UCSD-AML1 (cell line): Measurements from ENCODE around the gene GIMAP7.
"Not testable (repeated sequence)": the region's sequence is repeated elsewhere in the genome, so short reads cannot be mapped to it uniquely, and the experiment has no call there.

Experiments
- DNase-seq: peaks from one replicate; lab custom pipeline; 2025; ENCODE audit not compliant: unreplicated experiment; lab: John Stamatoyannopoulos, UW

GIMAP7 gene

DNA sequence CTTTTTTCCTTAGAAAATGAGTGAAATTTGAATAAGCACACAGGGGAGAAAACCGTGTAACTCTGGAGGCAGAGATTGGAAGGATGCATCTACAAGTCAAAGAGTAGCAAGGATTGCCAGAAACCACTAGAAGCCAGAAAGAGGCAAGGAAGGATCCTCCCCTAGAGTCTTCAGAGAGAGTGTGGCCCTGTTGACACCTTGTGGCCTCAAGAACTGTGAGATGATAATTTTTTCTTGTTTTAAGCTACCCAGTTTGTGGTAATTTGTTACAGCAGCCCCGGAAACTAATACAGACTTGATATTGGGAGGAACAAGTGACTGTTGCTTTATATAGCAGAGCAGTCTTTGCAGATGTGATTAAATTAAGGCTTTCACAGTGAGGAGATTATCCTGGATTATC lies 3.6 kb upstream of the GIMAP7 start:
- no peak for DNase-seq

DNA sequence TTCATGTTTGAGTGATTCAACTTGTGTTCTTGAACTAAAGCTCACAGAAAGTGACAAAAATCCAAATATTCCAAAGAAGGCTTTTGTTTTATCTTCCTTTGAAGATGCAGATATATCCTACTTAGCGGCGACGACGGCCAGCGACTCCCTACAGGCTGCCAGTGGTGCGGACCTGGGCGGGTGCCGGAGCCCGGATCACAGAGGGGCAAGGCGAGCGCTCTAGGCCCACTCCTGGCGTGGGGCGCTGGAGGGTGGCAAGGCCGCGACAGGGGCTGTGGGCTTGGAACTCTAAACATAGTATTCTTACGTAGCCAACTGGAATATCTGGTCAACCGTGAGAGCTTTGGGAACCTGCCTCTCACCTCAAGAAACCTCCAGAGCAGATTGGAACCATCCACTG lies 914 bp upstream of the GIMAP7 start:
- no peak for DNase-seq

DNA sequence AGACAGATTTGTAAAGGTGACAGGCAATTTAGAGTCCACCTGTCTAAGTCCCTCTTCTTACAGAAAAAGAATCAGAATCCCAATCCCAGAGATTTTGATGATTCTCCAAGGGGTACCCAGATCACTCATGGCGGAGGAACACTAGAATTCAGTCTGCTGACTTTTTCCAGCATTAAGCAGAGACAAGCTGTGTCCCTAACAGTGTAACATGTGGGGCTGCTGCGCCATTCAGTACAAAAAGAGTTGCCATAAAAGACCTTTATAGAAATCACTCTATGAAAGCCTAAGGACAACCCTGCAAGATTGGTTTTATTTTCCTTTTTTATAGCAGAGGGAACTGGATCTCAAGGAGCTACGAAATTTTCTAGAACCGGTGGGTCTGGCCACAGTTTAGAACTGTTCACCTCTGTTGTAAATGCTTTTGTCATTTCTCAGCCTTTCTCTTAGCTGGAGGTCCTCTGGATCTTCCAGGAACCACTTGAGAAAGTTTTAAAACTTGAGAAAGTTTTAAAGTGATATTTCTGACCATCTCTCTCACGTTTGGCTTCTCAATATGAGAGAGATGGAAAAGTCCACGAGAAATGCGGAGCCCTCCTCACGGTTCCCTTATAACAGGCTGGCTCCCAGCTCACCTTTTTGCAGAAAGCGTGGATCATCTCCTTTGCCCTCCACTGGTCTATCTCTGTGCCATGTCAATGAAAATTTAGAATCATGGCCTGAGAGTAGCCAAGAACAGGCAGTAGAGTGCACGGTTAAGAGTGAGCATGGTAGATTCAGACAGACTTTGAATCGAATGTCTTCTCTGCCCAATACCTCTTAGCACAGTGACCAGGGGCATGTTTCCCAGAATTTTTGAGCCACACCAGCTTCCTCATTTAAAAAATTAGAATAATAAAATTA lies 826 bp downstream of the GIMAP7 start:
- no peak for DNase-seq

DNA sequence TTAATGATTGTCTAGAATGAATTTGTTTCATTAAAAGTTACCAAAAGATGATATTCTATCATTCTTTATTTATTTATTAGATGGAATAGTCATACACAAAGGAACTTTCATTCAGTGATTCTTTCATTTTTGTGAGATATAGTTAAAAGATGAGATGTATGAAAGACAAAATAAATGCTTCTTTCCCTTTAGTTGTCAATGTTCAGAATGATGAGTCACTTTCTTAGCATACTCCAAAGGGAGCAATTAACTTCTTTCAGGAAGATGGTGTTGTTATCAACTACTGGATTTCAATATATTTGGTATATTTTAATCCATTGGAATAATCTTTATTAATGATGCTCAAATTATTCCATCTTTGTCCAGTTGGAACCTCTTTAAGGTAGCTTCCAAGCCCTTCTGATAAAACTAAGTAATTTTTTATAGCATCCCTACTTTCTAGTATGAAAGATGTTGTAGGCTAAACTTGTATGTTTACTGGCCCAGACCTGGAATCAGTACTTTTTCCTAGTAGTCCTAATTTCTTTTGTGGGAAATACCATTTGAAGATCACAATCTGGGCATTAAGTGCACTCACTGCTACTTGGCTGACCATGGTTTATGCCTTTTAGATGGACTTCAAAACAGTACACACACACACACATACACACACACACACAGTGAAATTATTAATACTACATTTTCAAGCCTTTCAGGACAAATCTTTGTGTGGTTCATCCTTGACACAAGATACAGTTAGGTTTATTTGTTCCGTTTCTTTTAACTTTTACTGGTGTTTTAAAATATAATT lies 2.5 kb downstream of the GIMAP7 start:
- no peak for DNase-seq

DNA sequence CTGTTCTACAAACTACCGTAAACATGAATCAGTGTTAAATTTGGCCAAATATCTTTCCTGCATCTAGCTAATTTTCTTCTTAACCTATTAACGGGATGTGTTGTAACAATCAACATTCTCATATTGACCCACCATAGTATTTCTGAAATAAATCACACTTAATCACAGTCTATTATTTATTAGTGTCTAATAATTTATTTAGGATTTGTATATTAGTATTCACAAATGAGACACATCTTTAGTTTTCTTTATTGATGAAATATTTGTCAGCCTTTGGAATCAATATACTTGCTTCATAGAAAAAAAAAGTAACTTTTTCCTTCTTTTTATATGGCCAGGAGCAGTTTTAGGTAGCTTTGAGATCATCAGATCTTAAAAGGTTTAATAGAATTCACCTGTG lies 4.6 kb downstream of the GIMAP7 start:
- DNase-seq, result no peak

DNA sequence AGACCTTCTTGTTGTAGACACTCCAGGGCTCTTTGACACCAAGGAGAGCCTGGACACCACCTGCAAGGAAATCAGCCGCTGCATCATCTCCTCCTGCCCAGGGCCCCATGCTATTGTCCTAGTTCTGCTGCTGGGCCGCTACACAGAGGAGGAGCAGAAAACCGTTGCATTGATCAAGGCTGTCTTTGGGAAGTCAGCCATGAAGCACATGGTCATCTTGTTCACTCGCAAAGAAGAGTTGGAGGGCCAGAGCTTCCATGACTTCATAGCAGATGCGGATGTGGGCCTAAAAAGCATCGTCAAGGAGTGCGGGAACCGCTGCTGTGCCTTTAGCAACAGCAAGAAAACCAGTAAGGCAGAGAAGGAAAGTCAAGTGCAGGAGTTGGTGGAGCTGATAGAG lies 5.5 kb downstream of the GIMAP7 start:
- DNase-seq, result no peak

DNA sequence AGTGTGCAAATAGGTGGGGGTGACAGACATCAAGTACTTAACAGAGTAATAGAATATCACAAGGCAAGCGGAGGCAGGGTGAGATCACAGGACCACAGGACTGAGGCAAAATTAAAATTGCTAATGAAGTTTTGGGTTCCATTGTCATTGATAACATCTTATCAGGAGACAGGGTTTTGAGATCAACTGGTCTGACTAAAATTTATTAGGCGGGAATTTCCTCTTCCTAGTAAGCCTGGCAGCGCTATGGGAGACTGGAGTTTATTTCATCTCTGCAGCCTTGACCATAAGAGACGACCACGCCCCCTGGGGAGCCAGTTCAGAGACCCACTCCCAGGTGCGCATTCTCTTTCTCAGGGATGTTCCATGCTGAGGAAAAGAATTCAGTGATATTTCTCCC lies 8.3 kb downstream of the GIMAP7 start:
- DNase-seq, result not testable (repeated sequence)

DNA sequence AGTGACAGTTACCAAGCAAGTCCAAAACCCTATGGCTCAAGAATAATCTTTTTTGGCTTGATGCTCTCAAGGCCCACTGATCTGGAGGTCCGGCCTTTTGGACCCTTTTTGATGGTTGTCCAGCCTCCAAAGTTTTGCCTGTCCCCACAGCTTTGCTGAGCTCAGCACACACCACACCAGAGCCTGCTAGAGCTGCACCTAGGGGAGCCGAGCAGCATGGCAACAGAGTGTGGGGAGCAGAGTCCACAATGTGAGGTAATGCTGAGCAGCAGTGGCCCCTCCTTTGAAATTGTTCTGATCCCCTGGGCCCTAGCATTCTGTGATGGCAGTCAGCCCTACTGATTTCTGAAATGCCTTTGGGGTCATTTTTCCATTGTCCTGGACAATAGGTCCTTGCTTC lies 9.3 kb downstream of the GIMAP7 start:
- DNase-seq, result no peak

DNA sequence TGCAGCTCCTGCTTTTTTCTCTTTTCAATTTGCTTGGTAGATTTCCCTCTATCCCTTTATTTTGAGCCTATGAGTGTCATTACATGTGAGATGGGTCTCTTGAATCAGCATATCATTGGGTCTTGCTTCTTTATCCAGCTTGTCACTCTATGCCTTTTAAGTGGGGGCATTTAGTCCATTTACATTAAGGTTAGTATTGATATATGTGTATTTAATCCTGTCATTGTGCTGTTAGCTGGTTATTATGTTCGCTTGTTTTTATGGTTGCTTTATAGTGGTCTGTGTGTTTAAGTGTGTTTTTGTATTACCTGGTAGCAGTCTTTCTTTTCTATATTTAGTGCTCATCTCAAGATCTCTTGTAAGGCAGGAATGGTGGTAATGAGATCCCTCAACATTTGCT lies 17.0 kb downstream of the GIMAP7 start:
- no peak for DNase-seq

DNA sequence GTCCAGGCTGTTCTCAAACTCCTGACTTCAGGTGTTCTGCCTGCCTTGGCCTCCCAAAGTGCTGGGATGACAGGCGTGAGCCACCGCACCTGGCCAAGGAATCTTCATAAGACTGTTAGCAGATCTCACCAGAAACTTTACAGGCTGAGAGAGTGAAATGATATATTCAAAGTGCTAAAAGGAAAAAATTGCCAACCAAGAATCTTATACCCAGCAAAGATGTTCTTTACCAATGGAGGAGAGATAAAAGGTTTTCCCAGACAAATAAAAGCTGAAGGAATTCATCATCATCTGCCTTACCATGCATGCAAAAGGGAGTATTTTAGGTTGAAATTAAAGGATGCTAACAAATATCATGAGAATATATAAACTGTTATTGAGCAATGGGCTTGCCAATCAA lies 23.6 kb downstream of the GIMAP7 start:
- no peak for DNase-seq

DNA sequence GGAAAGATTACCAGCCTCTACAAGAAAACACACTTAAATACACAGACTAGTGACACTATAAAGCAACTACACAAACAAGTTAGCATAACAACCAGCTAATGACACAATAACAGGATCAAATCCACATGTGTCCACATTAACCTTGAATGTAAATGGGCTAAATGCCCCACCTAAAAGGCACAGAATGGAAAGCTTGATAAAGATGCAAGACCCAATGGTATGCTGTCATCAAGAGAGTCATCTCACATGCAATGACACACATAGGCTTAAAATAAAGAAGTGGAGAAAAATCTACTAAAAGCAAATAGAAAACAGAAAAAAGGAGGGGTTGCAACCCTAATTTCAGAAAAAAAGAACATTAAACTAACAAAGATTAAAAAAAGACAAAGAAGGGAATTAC lies 38.5 kb downstream of the GIMAP7 start:
- no peak for DNase-seq

DNA sequence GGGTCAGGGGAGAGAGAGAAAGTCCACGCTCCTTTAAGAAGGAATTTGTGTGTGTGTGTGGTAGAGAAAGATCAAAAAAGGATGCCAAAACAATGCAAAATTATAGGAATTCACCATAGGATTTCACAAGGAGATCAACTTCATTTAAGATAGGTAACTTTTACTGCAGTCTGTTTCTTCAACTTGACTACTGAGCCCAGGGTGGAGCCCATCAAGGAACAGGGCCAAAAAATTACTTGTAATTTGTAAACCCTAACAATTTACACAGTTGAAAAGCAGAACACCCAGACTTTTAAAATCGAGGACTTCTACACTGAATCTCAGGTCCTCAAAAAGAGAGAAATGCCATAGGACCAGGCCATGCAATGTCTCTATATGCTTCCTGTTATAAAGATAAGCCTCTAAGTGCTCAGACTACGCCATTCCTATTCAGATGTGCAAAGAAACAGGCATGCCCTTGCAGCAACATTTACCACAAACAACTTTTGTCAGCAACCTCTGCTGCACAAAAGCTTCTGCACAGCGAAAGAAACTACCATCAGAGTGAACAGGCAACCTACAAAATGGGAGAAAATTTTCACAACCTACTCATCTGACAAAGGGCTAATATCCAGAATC lies 42.0 kb downstream of the GIMAP7 start:
- no peak for DNase-seq

DNA sequence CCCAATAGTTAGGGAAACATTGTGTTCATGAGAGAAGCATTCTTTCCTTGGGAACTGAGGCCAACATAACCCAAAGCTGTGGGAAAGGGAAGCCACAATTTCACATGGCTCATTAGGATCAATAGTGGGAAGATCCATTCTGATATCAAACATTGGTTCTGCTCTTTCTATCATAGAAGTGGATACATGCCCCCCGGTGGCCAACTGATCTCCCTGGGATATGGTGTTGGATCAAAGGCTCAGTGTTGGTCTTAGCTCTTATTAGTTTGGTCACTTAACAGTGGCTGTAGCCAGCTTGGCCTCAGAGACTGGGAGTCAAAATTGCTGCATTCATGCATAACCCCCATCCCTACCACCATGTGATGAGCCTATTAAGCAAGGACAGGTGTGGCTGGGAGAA lies 45.8 kb downstream of the GIMAP7 start:
- DNase-seq, result no peak

DNA sequence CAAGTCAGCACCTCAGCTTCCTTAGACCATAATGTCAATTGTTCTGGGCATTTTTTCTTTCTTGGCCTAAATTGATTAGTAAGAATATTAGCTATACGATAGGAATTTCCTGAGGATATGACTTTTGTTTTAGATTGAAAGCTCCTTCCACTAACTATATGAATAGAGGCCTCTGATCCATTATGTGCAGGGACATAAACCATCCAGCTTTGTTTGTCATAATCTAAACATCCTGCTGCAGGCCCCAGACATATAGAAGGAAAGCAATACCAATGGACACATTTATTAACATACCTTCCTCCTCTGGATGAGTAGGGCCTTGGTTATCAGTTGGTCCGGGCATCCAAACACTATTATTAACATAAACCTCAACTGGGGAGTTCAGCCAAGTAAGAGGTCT lies 48.2 kb downstream of the GIMAP7 start:
- no peak for DNase-seq

DNA sequence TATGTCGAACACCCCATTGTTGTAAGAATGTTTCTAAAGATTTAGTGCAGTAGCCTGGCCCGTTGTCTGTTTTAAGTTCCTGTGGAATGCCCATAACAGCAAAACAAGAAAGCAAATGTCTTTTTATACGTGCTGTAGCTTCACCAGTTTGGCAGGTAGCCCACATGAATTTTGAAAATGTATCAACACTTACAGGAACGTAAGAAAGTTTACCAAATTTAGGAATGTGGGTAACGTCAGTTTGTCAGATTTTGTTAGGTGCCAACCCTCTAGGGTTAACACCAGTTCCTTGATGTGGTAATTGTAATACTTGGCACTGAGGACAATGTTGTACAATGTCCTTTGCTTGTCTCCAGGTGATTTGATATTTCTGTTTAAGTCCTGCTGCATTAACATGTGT lies 49.3 kb downstream of the GIMAP7 start:
- DNase-seq, result no peak

DNA sequence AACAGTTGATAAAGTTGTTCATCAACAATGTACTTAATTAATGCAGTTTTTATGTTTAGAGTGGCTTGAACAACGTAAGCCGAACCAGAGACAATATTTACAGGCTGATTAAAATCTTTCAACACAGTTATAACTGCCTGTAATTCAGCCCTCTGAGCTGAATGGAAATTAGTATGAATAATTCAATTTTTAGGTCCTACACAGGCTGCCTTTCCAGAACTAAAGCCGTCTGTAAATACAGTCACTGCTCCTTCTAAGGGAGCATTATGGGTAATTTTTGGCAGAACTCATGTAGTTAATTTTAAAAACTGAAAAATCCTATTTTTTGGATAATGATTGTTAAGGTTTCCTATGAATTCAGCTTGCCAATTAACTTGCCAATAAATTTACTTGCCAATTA lies 49.9 kb downstream of the GIMAP7 start:
- no peak for DNase-seq

DNA sequence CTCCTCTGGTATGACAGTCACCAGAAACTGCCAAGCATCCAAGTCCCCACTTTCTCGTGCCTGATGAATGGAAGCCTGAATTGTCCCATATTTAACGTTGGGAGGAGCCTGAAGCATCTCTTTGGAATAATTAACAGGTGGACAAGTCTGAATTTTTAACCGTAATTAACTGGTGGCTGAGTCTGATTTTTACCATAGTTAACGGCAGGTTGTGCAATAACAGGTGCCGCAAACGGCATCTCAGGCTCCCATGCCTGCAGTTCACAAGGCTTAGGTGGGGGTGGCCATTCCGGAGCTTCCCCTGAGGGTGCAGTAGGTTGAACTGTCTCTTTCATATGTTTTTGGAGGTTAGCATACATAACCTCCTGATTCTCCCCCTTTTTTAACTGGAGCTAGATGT lies 50.6 kb downstream of the GIMAP7 start:
- no peak for DNase-seq

DNA sequence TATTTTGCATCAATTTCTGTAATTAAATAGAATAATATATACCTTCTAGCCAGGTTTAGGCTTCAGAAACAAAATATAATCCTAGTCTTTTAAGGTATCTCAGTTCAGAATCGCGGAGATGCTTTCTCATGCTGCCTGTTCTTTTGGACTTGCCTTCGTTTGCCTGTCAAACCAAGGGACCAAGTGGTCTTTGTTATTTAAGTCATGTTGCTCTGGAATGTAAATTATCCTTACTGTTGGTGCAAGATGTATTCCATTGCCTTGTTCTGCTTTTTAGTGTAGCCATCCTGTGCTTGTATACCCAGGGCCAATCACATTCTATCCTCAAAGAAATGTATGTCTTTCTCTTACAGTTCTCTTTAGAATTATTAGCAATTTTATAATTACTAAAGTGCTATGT lies 51.5 kb downstream of the GIMAP7 start:
- no peak for DNase-seq

DNA sequence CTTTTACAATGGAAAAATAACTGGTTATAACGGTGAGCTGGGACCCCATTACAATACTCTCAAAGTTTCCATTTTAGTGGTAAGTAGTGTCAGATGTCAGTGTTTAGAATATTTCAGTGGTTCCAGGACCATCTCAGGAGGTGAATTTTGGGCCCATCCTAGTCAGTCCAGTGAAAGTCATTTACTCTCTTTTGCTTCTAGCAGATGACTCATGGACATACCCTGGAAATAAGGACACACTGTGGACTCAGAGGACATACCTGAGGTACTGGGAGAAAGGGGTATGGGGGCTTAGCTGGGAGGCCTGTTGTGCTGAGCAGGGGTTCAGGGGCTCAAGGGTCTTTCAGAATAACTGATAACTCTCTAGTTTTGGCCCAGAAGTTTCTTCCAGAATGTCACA lies 51.9 kb downstream of the GIMAP7 start:
- no peak for DNase-seq

DNA sequence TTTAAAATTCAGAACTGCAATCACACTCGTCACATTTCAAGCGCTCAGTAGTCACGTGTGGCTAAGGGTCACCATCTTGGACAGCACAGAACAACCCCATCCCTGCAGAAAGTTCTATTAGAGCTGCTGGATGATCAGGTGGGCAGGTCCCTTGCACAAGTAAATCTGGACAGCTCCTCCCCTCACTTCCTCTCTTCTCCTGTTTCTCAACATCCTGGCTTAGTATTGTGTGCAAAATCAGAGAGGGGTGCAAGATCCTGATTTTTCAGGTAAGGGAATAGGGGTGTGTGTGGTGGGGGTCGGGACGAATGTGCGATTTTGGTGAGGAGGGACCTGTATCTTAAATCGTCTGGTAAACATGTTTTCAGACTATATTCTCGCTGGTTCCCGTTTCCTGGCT lies 52.5 kb downstream of the GIMAP7 start, which contains the start of gene GIMAP4:
Gene GIMAP4, plus strand, starts transcription at position 222 of the 400 bp plus-strand sequence. CDS start 2,512 bp downstream, outside the sequence.
- no peak for DNase-seq

DNA sequence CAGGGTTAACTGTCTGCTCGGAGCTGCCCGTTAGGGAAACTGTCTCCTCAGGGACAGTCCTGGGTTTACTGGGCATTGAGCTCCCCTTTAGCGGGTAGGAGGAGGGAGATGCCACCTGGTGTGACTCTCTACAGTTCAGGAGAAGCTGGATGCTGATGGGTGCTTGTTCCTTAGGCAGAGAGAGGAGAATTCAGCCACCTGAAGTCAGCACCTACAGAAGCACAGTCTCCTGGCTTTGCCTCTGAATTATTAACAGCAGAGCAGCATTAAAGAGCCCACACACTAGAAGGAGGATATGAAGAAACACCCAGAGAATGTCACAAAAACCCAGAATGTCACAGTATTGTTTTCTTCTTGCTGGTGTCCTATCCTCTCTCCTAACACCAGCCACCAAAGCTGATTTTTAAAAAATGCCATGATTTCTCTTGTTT lies 53.2 kb downstream of the GIMAP7 start:
- no peak for DNase-seq

DNA sequence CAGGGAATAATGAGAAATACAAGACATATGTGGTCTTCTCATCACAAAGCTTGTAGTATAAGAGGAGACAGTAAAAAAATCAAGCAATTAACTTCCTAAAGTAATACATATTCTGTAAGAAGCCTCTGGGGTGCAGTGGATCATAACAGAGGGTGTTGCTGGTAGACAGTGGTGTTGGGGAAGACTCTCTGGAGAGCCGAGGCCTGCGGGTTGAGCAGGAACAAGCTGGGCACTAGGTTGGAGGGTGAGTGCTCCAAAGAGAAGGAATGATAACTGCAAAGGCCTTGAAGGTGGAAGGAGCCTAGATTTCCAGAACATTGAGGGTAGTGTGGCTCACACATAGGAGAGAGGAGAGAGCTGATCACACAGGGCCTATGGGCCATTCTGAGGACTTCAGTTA lies 54.0 kb downstream of the GIMAP7 start:
- DNase-seq, result no peak
